Right atrium auricular region (tissue), 2 donors: Measurements from ENCODE around the gene HOATZ. TPM values are rescaled to one million over a fixed set of nuclear protein-coding genes. Genes with fewer than 3 reads are reported as not detected.

Experiments used
- DNase-seq: peaks from one replicate; pipeline ENCODE4 v3.0.0-alpha.2; 2019; ENCODE audit warnings: low spot score
- H3K27ac ChIP-seq, 2 donors: fragments of 200-600 bp; sonication (generic); 1 replicate in 1 of 2; 2 replicates in 1 of 2; pipeline ENCODE4 v1.5.1; 2016 to 2019
- H3K27me3 ChIP-seq, 2 donors: fragments of 200-600 bp; sonication (generic); one replicate each; pipeline versions ENCODE4 v1.5.1 to v1.6.0; 2017 to 2019
- H3K36me3 ChIP-seq: fragments of 200-600 bp; sonication (generic); one replicate; pipeline ENCODE4 v1.5.1; 2016
- H3K4me1 ChIP-seq, 2 donors: fragments of 200-600 bp; sonication (generic); one replicate each; pipeline versions ENCODE4 v1.5.1 to v1.6.0; 2017 to 2019
- H3K4me3 ChIP-seq, 2 donors: fragments of 200-600 bp; sonication (generic); 1 replicate in 1 of 2; 2 replicates in 1 of 2; pipeline ENCODE4 v1.5.1; 2017 to 2019; ENCODE audit warnings: mild to moderate bottlenecking in 1 of 2, moderate library complexity in 1 of 2
- H3K9me3 ChIP-seq, 2 donors: fragments of 200-600 bp; sonication (generic); one replicate each; pipeline ENCODE4 v1.5.1; 2019
- CTCF ChIP-seq, 2 donors: fragments of 200-600 bp; sonication (generic); IDR thresholded peaks; one replicate each; pipeline ENCODE4 v1.5.1; 2019; ENCODE audit warnings: antibody characterized with exemption in 2 of 2
- microRNA counts, 2 donors: library from miRNA; unstranded; fragments of <30 nt; microRNA quantifications; one replicate each; lab custom pipeline; 2016 to 2017
- microRNA-seq, 2 donors: library from miRNA; unstranded; fragments of <30 nt; microRNA quantifications; one replicate each; pipeline ENCODE4, GENCODE V29; 2016 to 2017; ENCODE audit warnings: borderline number of aligned reads in 2 of 2, borderline replicate concordance in 1 of 2
- total RNA-seq, 2 donors: library from RNA; depleted of rRNA; stranded (reverse); fragments of >200 nt; gene quantifications; one replicate each; pipeline ENCODE4 v1.1.0, GENCODE V29; 2016

The HOATZ gene
- total RNA-seq, 2 donors from 2014 or later, result not detected

- no peak for DNase-seq
- TF ChIP-seq CTCF (IDR thresholded peaks at IDR 0.05), result no peak
- Histone ChIP-seq H3K27me3 (no peaks in the 10 kb centered on the region), H3K4me3 (no peak overlapping the region), H3K36me3 (no peaks in the 10 kb centered on the region), H3K9me3 (no peaks in the 10 kb centered on the region), H3K4me1 (no peaks in the 10 kb centered on the region), H3K27ac (no peak overlapping the region)
Observed at GRCh38 chr11:111581341-111581740, 66.8 kb downstream of the HOATZ start.

- no peaks in the 10 kb centered on the region for H3K36me3 ChIP-seq
- no peaks in the 10 kb centered on the region for H3K4me1 ChIP-seq
- no peaks in the 10 kb centered on the region for H3K9me3 ChIP-seq
- DNase-seq, result no peak
- H3K27ac ChIP-seq, result no peak overlapping the region
- no peaks in the 10 kb centered on the region for H3K27me3 ChIP-seq
- H3K4me3 ChIP-seq, result no peak overlapping the region
- TF ChIP-seq CTCF (IDR thresholded peaks at IDR 0.05), result no peak
Observed at GRCh38 chr11:111582163-111582562, 67.6 kb downstream of the HOATZ start.

GRCh38 chr11:111582881-111583280 is 68.3 kb downstream of the HOATZ start:
- Histone ChIP-seq H3K27me3 (no peaks in the 10 kb centered on the region), H3K9me3 (peaks cover 0 to 2% of the 10 kb centered on the region in 2 donors), H3K4me3 (no peak overlapping the region), H3K4me1 (no peaks in the 10 kb centered on the region), H3K27ac (no peak overlapping the region), H3K36me3 (no peaks in the 10 kb centered on the region)
- DNase-seq, result no peak
- TF ChIP-seq CTCF (IDR thresholded peaks at IDR 0.05), result no peak

GRCh38 chr11:111585371-111585770 is 70.8 kb downstream of the HOATZ start:
- no peaks in the 10 kb centered on the region for H3K36me3 ChIP-seq
- no peak overlapping the region for H3K4me3 ChIP-seq
- H3K9me3 ChIP-seq, result peaks cover 0 to 4% of the 10 kb centered on the region in 2 donors
- DNase-seq, result no peak
- no peaks in the 10 kb centered on the region for H3K4me1 ChIP-seq
- no peak overlapping the region for H3K27ac ChIP-seq
- TF ChIP-seq CTCF (IDR thresholded peaks at IDR 0.05), result no peak
- no peaks in the 10 kb centered on the region for H3K27me3 ChIP-seq

GRCh38 chr11:111586388-111586831 is 71.8 kb downstream of the HOATZ start:
- no peaks in the 10 kb centered on the region for H3K27me3 ChIP-seq
- peaks cover 0 to 4% of the 10 kb centered on the region in 2 donors for H3K9me3 ChIP-seq
- no peak for DNase-seq

More at GRCh38 chr11:111586388-111586831, 71.8 kb downstream of the HOATZ start:
- Histone ChIP-seq H3K4me1 (no peaks in the 10 kb centered on the region), H3K36me3 (no peaks in the 10 kb centered on the region), H3K4me3 (no peak overlapping the region), H3K27ac (no peak overlapping the region)
- peak; percentile 42 to 67 for TF ChIP-seq CTCF (IDR thresholded peaks at IDR 0.05)

MicroRNA genes within 50 kb of the gene (microRNA counts, 767-probe panel; counts per million panel counts)
- 0 to 31.0 counts per million in 2 donors for microRNA hsa-miR-34b-3p (lab: Ali Mortazavi, UCI)
- microRNA hsa-miR-34c-3p (lab: Ali Mortazavi, UCI), result 0 to 2,085 counts per million in 2 donors
- 0 counts per million in 2 donors for microRNA hsa-miR-34c-5p (lab: Ali Mortazavi, UCI)

Small RNA genes within 50 kb of the gene (microRNA-seq; reads per million reads assigned to microRNA genes)
- gene MIR34B (0.71 to 2.8 reads per million in 2 donors), gene MIR34C (31.1 to 65.9 reads per million in 2 donors)

Other genes starting within 250 kb of the HOATZ start
- gene POU2AF3, start 216.2 kb upstream of the HOATZ start, total RNA-seq, result under 1 TPM in 1 of 2 donors, not detected in 1; 0.47 TPM
- gene POU2AF1, start 135.5 kb upstream of the HOATZ start, total RNA-seq, result 1 to 10 TPM in 1 of 2 donors, under 1 TPM in 1; 0.11 to 1.6 TPM
- gene BTG4, start 2.4 kb upstream of the HOATZ start, total RNA-seq, result not detected
- gene LAYN, start 25.9 kb downstream of the HOATZ start, total RNA-seq, result 10 to 100 TPM in 1 of 2 donors, 1 to 10 TPM in 1; 5.9 to 12.3 TPM
- 10 to 100 TPM; 23.5 to 28.0 TPM for gene SIK2, start 87.7 kb downstream of the HOATZ start, total RNA-seq